K562 (cell line): ENCODE results near the gene TMEM164. TPM values are rescaled to one million over a fixed set of nuclear protein-coding genes. Genes with fewer than 3 reads are reported as not detected.

ENCODE experiments used
- ATAC-seq: fragments of 200-7000 bp; cut with Tn5 transposase; 3 replicates; pipeline ENCODE4 v1.9.1; 2020; ENCODE audit warnings: moderate library complexity
- BruUV-seq: library from RNA; stranded (reverse); fragments of 400-500 nt; replicated peaks from 2 replicates; lab custom pipeline; 2021; lab: Mats Ljungman, UMichigan
- CTCF ChIA-PET: fragments of 300-600 bp; formaldehyde crosslinking; extraction: SDS; loops from one replicate; lab custom pipeline; 2021; ENCODE audit warnings: low intra/inter-chr PET ratio; lab: Yijun Ruan, JAX
- POLR2A ChIA-PET: fragments of 300-600, 350-650 bp; sonication (Branson Sonifier 250); formaldehyde crosslinking; extraction: SDS; loops from one replicate; lab custom pipeline; 2021; ENCODE audit warnings: antibody characterized with exemption, inconsistent platforms; lab: Yijun Ruan, JAX
- DNase-seq, 4 experiments: peaks; one replicate each; pipeline versions ENCODE4 v3.0.0 to v3.0.0-alpha.2; 2011 to 2018; ENCODE audit warnings: low spot score in 3 of 4, mixed read lengths in 3 of 4; ENCODE audit errors: extremely low read depth in 1 of 4
- FAIRE-seq: peaks from 2 replicates; lab custom pipeline; 2011; peaks lifted over from hg19 to GRCh38; lab: Jason Lieb, UNC
- H2AFZ ChIP-seq: 2 replicates; pipeline ENCODE4 v1.6.0; 2011; ENCODE audit warnings: low read depth, low read length, control low read depth, inconsistent platforms
- H3K27ac ChIP-seq: fragments of 200-600 bp; 3 replicates; pipeline ENCODE4 v1.8.0; 2011; ENCODE audit warnings: low read depth, mild to moderate bottlenecking, control low read depth, inconsistent platforms, low read length, moderate library complexity, mixed read lengths; ENCODE audit errors: extremely low read depth
- H3K27me3 ChIP-seq, 2 experiments: fragments of 300-600 bp in 1 of 2; 2 replicates in 1 of 2; 3 replicates in 1 of 2; pipeline versions ENCODE4 v1.6.0 to v1.8.0; 2011; ENCODE audit warnings: inconsistent platforms in 2 of 2, low read length in 2 of 2, mild to moderate bottlenecking in 1 of 2, mixed read lengths in 1 of 2, moderate library complexity in 1 of 2; ENCODE audit not compliant: control insufficient read depth in 2 of 2, insufficient read depth in 2 of 2
- H3K36me3 ChIP-seq: fragments of 300-600 bp; 3 replicates; pipeline ENCODE4 v1.8.0; 2011; ENCODE audit warnings: mild to moderate bottlenecking, low read length, inconsistent platforms; ENCODE audit not compliant: control insufficient read depth, insufficient read depth
- H3K4me1 ChIP-seq, 2 experiments: fragments of 200-600 bp in 1 of 2; replicated peaks in 1 of 2; 2 replicates in 1 of 2; 3 replicates in 1 of 2; pipeline versions ENCODE4 v1.5.1 to v1.8.0; 2011; ENCODE audit warnings: inconsistent platforms in 2 of 2, low read length in 2 of 2, mild to moderate bottlenecking in 1 of 2, mixed read lengths in 1 of 2, moderate library complexity in 1 of 2; ENCODE audit not compliant: control insufficient read depth in 2 of 2, insufficient read depth in 2 of 2
- H3K4me2 ChIP-seq: 2 replicates; pipeline ENCODE4 v1.6.1; 2011; ENCODE audit warnings: low read length, control low read depth, inconsistent platforms, mixed read lengths; ENCODE audit not compliant: insufficient read depth
- H3K4me3 ChIP-seq: fragments of 200-600 bp; sonication (generic), shearing (Covaris generic); 2 replicates; pipeline ENCODE4 v1.5.1; 2016; ENCODE audit warnings: control low read depth, inconsistent platforms
- H3K79me2 ChIP-seq: fragments of 200-600 bp; 3 replicates; pipeline ENCODE4 v1.8.0; 2011; ENCODE audit warnings: low read length, inconsistent platforms; ENCODE audit not compliant: control insufficient read depth, insufficient read depth
- H3K9ac ChIP-seq, 2 experiments: 2 replicates each; pipeline versions ENCODE4 v1.6.0 to v1.6.1; 2011; ENCODE audit warnings: low read depth in 2 of 2, low read length in 2 of 2, control low read depth in 1 of 2, inconsistent platforms in 1 of 2, mild to moderate bottlenecking in 1 of 2, mixed read lengths in 1 of 2; ENCODE audit not compliant: insufficient read depth in 1 of 2
- H3K9me1 ChIP-seq: one replicate; pipeline ENCODE4 v1.6.0; 2011; ENCODE audit warnings: inconsistent platforms, mild to moderate bottlenecking, low read length, moderate library complexity; ENCODE audit not compliant: control insufficient read depth, insufficient read depth
- H3K9me3 ChIP-seq: replicated peaks from 2 replicates; pipeline ENCODE4 v1.5.1; 2011; ENCODE audit warnings: low read depth, low read length, inconsistent platforms; ENCODE audit not compliant: control insufficient read depth, insufficient read depth
- H4K20me1 ChIP-seq: replicated peaks from 2 replicates; pipeline ENCODE4 v1.6.1; 2011; ENCODE audit warnings: low read length, inconsistent platforms, mixed read lengths; ENCODE audit not compliant: control insufficient read depth, insufficient read depth
- CREM ChIP-seq: IDR thresholded peaks from 2 replicates; pipeline ENCODE4 v1.6.1; 2014; ENCODE audit warnings: antibody characterized with exemption, low read depth
- HDAC6 ChIP-seq: IDR thresholded peaks from 2 replicates; pipeline ENCODE4 v1.6.1; 2012; ENCODE audit warnings: low read depth, mild to moderate bottlenecking, control low read depth, inconsistent platforms, low read length, moderate library complexity
- KLF16 ChIP-seq: IDR thresholded peaks from 2 replicates; pipeline ENCODE4 v1.6.1; 2016; ENCODE audit warnings: antibody characterized with exemption
- MTA1 ChIP-seq: fragments of 450-650 bp; IDR thresholded peaks from 2 replicates; pipeline ENCODE4 v1.6.1; 2017; ENCODE audit warnings: borderline replicate concordance
- PCBP1 ChIP-seq: fragments of 200-400 bp; formaldehyde crosslinking; IDR thresholded peaks from 2 replicates; pipeline ENCODE4 v1.6.1; 2018; ENCODE audit warnings: mild to moderate bottlenecking, low read depth, low read length; ENCODE audit not compliant: poor library complexity, severe bottlenecking
- PTTG1 ChIP-seq: fragments of 450-650 bp; IDR thresholded peaks from 2 replicates; pipeline ENCODE4 v1.6.1; 2016; ENCODE audit warnings: low read depth, mild to moderate bottlenecking, missing genetic modification characterization, missing compliant biosample characterization
- TCF7 ChIP-seq: sonication (generic); IDR thresholded peaks from 2 replicates; pipeline ENCODE4 v1.6.1; 2016; ENCODE audit warnings: antibody characterized with exemption, borderline replicate concordance
- TEAD4 ChIP-seq, 2 experiments: sonication (generic) in 1 of 2; formaldehyde crosslinking in 1 of 2; IDR thresholded peaks; 2 replicates each; pipeline versions ENCODE4 v1.6.1 to v1.8.0; 2012 to 2022; ENCODE audit warnings: borderline replicate concordance in 1 of 2, inconsistent platforms in 1 of 2, low read length in 1 of 2, mild to moderate bottlenecking in 1 of 2, missing genetic modification reagents in 1 of 2
- ZBTB40 ChIP-seq, 2 experiments: fragments of 450-650 bp in 1 of 2; sonication (generic) in 1 of 2; formaldehyde crosslinking in 1 of 2; IDR thresholded peaks; 2 replicates each; pipeline versions ENCODE4 v1.7.1 to v1.9.0; 2016 to 2022; ENCODE audit warnings: inconsistent platforms in 1 of 2, mild to moderate bottlenecking in 1 of 2, missing genetic modification reagents in 1 of 2
- ZNF507 ChIP-seq: conservative IDR thresholded peaks from 2 replicates; pipeline ENCODE4 v1.6.1; 2017; ENCODE audit warnings: missing genetic modification characterization, missing compliant biosample characterization
- in situ Hi-C: fragments of 300-500 bp; cut with MboI; formaldehyde crosslinking; loops from 4 replicates; pipeline ENCODE4 v1.15.0; 2018; ENCODE audit warnings: inconsistent platforms, mixed read lengths
- intact Hi-C: fragments of 100-400 bp; cut with micrococcal nuclease; formaldehyde crosslinking; loops from 2 replicates; pipeline ENCODE4 v1.14.2; 2022
- polyA plus RNA-seq, 8 experiments: library from polyadenylated mRNA; depleted of rRNA in 4 of 8; stranded (reverse) in 5 of 8; unstranded in 3 of 8; fragments of >200 nt; fragmentation: Nextera tagmentation in 2 of 8; fragmentation: Illumina TruSeq in 1 of 8; extraction: Ambion mirVana in 2 of 8; extraction: Trizol in 1 of 8; gene quantifications; 2 replicates each; pipeline versions ENCODE4 v1.2.1 to v1.2.3, GENCODE V29; 2011 to 2014; ENCODE audit warnings: inconsistent platforms in 1 of 8, missing spikeins in 1 of 8
- total RNA-seq, 7 experiments: library from RNA; depleted of rRNA in 6 of 7; stranded (reverse); fragments of >200 nt in 6 of 7; fragmentation: Illumina TruSeq in 2 of 7; extraction: Trizol in 2 of 7; gene quantifications; 2 replicates each; pipeline versions ENCODE4 v1.2.1 to v1.2.3, GENCODE V29; 2011 to 2021; ENCODE audit warnings: low replicate concordance in 1 of 7

Gene TMEM164
- total and polyA plus RNA-seq, 9 of the 15 experiments (the other 6 are each of a cell fraction or from before 2014, with no cell fraction given), result 2.4 to 57.3 (median 23.1) TPM

DNA sequence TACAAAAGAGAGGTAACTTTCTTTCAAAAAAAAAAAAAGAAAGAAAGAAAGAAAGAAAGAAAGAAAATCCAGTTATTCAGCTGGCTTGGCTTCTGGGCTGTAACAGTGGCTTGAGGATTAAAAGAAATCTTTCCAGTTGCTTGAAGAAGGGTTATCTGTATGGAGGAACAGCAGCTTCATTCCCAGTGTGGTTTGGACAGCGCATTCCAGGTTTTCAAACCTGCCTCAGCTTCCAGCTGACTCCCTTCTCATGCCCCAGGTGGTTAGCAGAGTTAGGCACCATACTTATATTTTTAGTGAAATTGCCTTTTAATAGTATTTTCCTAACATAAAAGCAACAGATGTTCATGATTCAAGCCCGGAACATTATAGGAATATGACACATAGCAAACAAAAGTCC is 48.6 kb downstream of the TMEM164 start (continued):
- no peak for TF ChIP-seq ZNF507 (tag)

- CTCF ChIA-PET, result no interaction called here
- H3K4me2 ChIP-seq, result no peak overlapping the region
- DNase-seq (no peak), ATAC-seq (no peak), FAIRE-seq (no peak)
- POLR2A ChIA-PET, result no interaction called here
- H2AFZ ChIP-seq, result no peak overlapping the region
- no peak overlapping the region for H3K27ac ChIP-seq
- peaks cover 0 to 4% of the 10 kb centered on the region in 2 experiments; a peak in 2 of 5 replicates for H3K4me1 ChIP-seq
- H3K27me3 ChIP-seq, result no peaks in the 10 kb centered on the region
- intact Hi-C loops, result no loop called here
- H3K9ac ChIP-seq, result no peak overlapping the region
- no peaks in the 10 kb centered on the region for H3K9me3 ChIP-seq
- in situ Hi-C loops, result no loop called here
- H3K9me1 ChIP-seq, result no peaks in the 10 kb centered on the region
- BruUV-seq, result no TSS peak
- peaks cover 31% of the 10 kb centered on the region for H3K36me3 ChIP-seq
- peaks cover 18% of the 10 kb centered on the region for H3K79me2 ChIP-seq
- 0 out of 2 replicates have a peak, but pooled peaks cover 4% of the 10 kb centered on the region for H4K20me1 ChIP-seq
- no peak overlapping the region for H3K4me3 ChIP-seq
- TF ChIP-seq TEAD4 (IDR thresholded peaks at IDR 0.05; ENCODE audit: low read length) (no peak), TEAD4 (CRISPR knock-in tag; IDR thresholded peaks at IDR 0.05; ENCODE audit: borderline replicate concordance) (no peak), ZBTB40 (IDR thresholded peaks at IDR 0.05) (no peak), ZBTB40 (CRISPR knock-in tag; IDR thresholded peaks at IDR 0.05) (no peak), KLF16 (no peak), HDAC6 (no peak), TCF7 (no peak), PCBP1 (no peak), CREM (no peak), PTTG1 (tag) (no peak), MTA1 (no peak)
Observed at GRCh38 chrX:110052303-110052702, 49.4 kb downstream of the TMEM164 start.
